Measurements from ENCODE around the gene GMNN. TPM values are rescaled to one million over a fixed set of nuclear protein-coding genes. Genes with fewer than 3 reads are reported as not detected.

The GMNN gene
- total RNA-seq, 1 donor from 2014 or later, result 10.0 TPM

DNA sequence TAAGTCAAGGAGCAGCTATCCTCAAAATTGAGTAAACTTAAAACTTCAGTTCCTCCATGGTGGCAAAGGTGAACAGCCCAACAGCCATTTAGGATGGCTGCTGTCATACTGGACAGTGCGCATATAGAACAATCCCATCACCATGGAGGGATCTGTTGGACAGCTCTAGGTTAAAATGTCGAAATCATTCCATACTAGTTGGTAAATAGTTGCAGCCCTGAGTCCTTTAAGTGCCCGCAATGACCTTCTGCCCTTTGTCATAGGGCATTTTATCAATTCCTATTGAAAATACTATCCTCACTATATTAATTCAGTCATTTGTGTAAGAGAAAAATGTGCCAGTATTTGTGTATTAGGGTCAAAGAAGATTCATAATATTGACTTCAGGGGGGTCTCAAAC is 32.8 kb downstream of the GMNN start:
- no peak for ATAC-seq
- Histone ChIP-seq H3K27ac (no peak overlapping the region), H3K9me3 (no peaks in the 10 kb centered on the region), H3K27me3 (no peaks in the 10 kb centered on the region), H3K36me3 (peaks cover 5% of the 10 kb centered on the region), H3K4me1 (no peaks in the 10 kb centered on the region), H3K4me3 (no peak overlapping the region)
- no peak for DNase-seq
- TF ChIP-seq, protein P1, sequence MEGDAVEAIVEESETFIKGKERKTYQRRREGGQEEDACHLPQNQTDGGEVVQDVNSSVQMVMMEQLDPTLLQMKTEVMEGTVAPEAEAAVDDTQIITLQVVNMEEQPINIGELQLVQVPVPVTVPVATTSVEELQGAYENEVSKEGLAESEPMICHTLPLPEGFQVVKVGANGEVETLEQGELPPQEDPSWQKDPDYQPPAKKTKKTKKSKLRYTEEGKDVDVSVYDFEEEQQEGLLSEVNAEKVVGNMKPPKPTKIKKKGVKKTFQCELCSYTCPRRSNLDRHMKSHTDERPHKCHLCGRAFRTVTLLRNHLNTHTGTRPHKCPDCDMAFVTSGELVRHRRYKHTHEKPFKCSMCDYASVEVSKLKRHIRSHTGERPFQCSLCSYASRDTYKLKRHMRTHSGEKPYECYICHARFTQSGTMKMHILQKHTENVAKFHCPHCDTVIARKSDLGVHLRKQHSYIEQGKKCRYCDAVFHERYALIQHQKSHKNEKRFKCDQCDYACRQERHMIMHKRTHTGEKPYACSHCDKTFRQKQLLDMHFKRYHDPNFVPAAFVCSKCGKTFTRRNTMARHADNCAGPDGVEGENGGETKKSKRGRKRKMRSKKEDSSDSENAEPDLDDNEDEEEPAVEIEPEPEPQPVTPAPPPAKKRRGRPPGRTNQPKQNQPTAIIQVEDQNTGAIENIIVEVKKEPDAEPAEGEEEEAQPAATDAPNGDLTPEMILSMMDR (IDR thresholded peaks at IDR 0.05), result no peak
- intact Hi-C loops (cut with DNase I), result no loop called here

GRCh38 chr6:24809728-24810127 is 35.0 kb downstream of the GMNN start:
- DNase-seq, result no peak
- TF ChIP-seq, protein P1 (IDR thresholded peaks at IDR 0.05), result no peak
- no peak overlapping the region for H3K27ac ChIP-seq
- no peaks in the 10 kb centered on the region for H3K9me3 ChIP-seq
- no peak overlapping the region for H3K4me3 ChIP-seq
- intact Hi-C loops (cut with DNase I), result no loop called here
- ATAC-seq, result no peak
- H3K27me3 ChIP-seq, result no peaks in the 10 kb centered on the region
- no peaks in the 10 kb centered on the region for H3K4me1 ChIP-seq
- H3K36me3 ChIP-seq, result peaks cover 5% of the 10 kb centered on the region

GRCh38 chr6:24818346-24818745 is 43.6 kb downstream of the GMNN start:
- H3K4me3 ChIP-seq, result no peak overlapping the region
- TF ChIP-seq, protein P1 (IDR thresholded peaks at IDR 0.05), result no peak
- no peak overlapping the region for H3K27ac ChIP-seq
- no peaks in the 10 kb centered on the region for H3K4me1 ChIP-seq
- no peaks in the 10 kb centered on the region for H3K36me3 ChIP-seq
- intact Hi-C loops (cut with DNase I), result no loop called here
- DNase-seq (no peak), ATAC-seq (no peak)
- H3K27me3 ChIP-seq, result no peaks in the 10 kb centered on the region
- H3K9me3 ChIP-seq, result no peaks in the 10 kb centered on the region

- Histone ChIP-seq H3K36me3 (no peaks in the 10 kb centered on the region), H3K27me3 (no peaks in the 10 kb centered on the region), H3K9me3 (no peaks in the 10 kb centered on the region), H3K27ac (no peak overlapping the region), H3K4me1 (no peaks in the 10 kb centered on the region), H3K4me3 (no peak overlapping the region)
- no peak for DNase-seq
- TF ChIP-seq, protein P1 (IDR thresholded peaks at IDR 0.05), result no peak
- ATAC-seq, result no peak
- intact Hi-C loops (cut with DNase I), result no loop called here
Measured at GRCh38 chr6:24821860-24822444, 47.2 kb downstream of the GMNN start.

DNA sequence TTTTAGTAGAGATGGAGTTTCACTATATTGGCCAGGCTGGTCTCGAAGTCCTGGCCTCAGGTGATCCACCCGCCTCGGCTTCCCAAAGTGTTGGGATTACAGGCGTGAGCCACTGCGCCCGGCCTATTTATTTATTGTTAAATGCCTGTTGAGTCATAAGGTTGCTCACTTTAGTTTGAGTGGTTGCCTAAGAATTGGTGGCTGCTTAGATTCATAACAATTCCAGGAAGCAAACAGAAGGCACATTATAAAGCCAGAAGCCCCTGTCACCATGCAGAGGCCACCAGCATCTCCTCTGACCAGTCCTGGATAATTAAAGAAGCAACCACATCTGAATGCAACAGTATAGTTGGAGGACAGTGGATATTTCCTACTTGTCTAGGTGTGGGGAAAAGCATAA is 48.0 kb downstream of the GMNN start:
- no peaks in the 10 kb centered on the region for H3K27me3 ChIP-seq
- no peaks in the 10 kb centered on the region for H3K9me3 ChIP-seq
- ATAC-seq (no peak), DNase-seq (no peak)
- no peak overlapping the region for H3K4me3 ChIP-seq
- H3K27ac ChIP-seq, result no peak overlapping the region
- H3K4me1 ChIP-seq, result no peaks in the 10 kb centered on the region
- TF ChIP-seq, protein P1 (IDR thresholded peaks at IDR 0.05), result no peak
- no peaks in the 10 kb centered on the region for H3K36me3 ChIP-seq
- intact Hi-C loops (cut with DNase I), result no loop called here

- ATAC-seq (no peak), DNase-seq (no peak)
- no peaks in the 10 kb centered on the region for H3K4me1 ChIP-seq
Measured at GRCh38 chr6:24823185-24823584, 48.4 kb downstream of the GMNN start.

More at GRCh38 chr6:24823185-24823584, 48.4 kb downstream of the GMNN start:
- H3K27me3 ChIP-seq, result no peaks in the 10 kb centered on the region
- TF ChIP-seq, protein P1 (IDR thresholded peaks at IDR 0.05), result no peak
- intact Hi-C loops (cut with DNase I), result no loop called here
- no peaks in the 10 kb centered on the region for H3K36me3 ChIP-seq
- H3K27ac ChIP-seq, result no peak overlapping the region
- H3K9me3 ChIP-seq, result no peaks in the 10 kb centered on the region
- no peak overlapping the region for H3K4me3 ChIP-seq

All from upper lobe of right lung (tissue), 1 donor.